A549 (cell line): ENCODE measurements around the gene C3orf18.

Source experiments
- CTCF ChIP-seq: fragments of >200 bp; sonication (Bioruptor Twin); formaldehyde crosslinking; IDR thresholded peaks from 3 replicates; pipeline ENCODE4 v1.5.1; 2016
- EHF ChIP-seq: fragments of 250-450 bp; sonication (Bioruptor Pico); IDR thresholded peaks from 2 replicates; pipeline ENCODE4 v1.5.0; 2020; ENCODE audit warnings: mild to moderate bottlenecking
- EHMT2 ChIP-seq: fragments of 200-600 bp; sonication (generic); IDR thresholded peaks from 2 replicates; pipeline ENCODE4 v1.6.1; 2016; ENCODE audit warnings: antibody characterized with exemption, low read depth, mild to moderate bottlenecking, moderate library complexity
- EP300 ChIP-seq, 2 experiments: fragments of >200 bp; sonication (Bioruptor Twin); formaldehyde crosslinking; IDR thresholded peaks; 2 replicates in 1 of 2; 3 replicates in 1 of 2; pipeline ENCODE4 v1.6.1; 2016 to 2017
- JUN ChIP-seq, 2 experiments: fragments of >200 bp; sonication (Bioruptor Twin); formaldehyde crosslinking; IDR thresholded peaks; 2 replicates in 1 of 2; 3 replicates in 1 of 2; pipeline ENCODE4 v1.6.1; 2016 to 2017
- KDM1A ChIP-seq: fragments of 200-600 bp; sonication (generic); IDR thresholded peaks from 2 replicates; pipeline ENCODE4 v1.6.1; 2016; ENCODE audit warnings: low read depth, mild to moderate bottlenecking
- KDM5A ChIP-seq: fragments of 200-600 bp; sonication (generic); IDR thresholded peaks from 2 replicates; pipeline ENCODE4 v1.6.1; 2016; ENCODE audit warnings: antibody characterized with exemption, mild to moderate bottlenecking
- PHF8 ChIP-seq: fragments of 200-600 bp; sonication (generic); IDR thresholded peaks from 2 replicates; pipeline ENCODE4 v1.6.1; 2016; ENCODE audit warnings: low read depth, mild to moderate bottlenecking, antibody characterized with exemption, moderate library complexity, borderline replicate concordance
- POLR2A ChIP-seq: IDR thresholded peaks from 2 replicates; pipeline ENCODE4 v1.6.1; 2012; ENCODE audit warnings: mild to moderate bottlenecking, low read length
- REST ChIP-seq: fragments of 200-600 bp; sonication (generic); IDR thresholded peaks from 2 replicates; pipeline ENCODE4 v1.6.1; 2016; ENCODE audit warnings: antibody characterized with exemption, mild to moderate bottlenecking, moderate library complexity
- SMC3 ChIP-seq: fragments of >200 bp; sonication (Bioruptor Twin); formaldehyde crosslinking; IDR thresholded peaks from 3 replicates; pipeline ENCODE4 v1.6.1; 2018; ENCODE audit warnings: inconsistent platforms
- USF2 ChIP-seq: fragments of 450-650 bp; IDR thresholded peaks from 2 replicates; pipeline ENCODE4 v1.6.1; 2014; ENCODE audit warnings: antibody characterized with exemption

- no peak for TF ChIP-seq POLR2A
- TF ChIP-seq REST, result no peak
- no peak for TF ChIP-seq EHF (CRISPR knock-in tag)
- no peak for TF ChIP-seq CTCF
- TF ChIP-seq EHMT2, result no peak
- TF ChIP-seq KDM1A, result no peak
- no peak for TF ChIP-seq KDM5A
- TF ChIP-seq PHF8, result no peak
- TF ChIP-seq JUN (IDR thresholded peaks at IDR 0.05), result no peak
- no peak for TF ChIP-seq SMC3
- no peak for TF ChIP-seq EP300 (IDR thresholded peaks at IDR 0.05)
- no peak for TF ChIP-seq USF2
Measured at GRCh38 chr3:50573566-50574443, 6.3 kb upstream of the C3orf18 start.
